ENCODE results near the gene TAF12. TPM values are rescaled to one million over a fixed set of nuclear protein-coding genes. Genes with fewer than 3 reads are reported as not detected.
A peak's percentile ranks its signal among the peaks of the same experiment; 100 is the strongest.
"Not testable (repeated sequence)": the region's sequence is repeated elsewhere in the genome, so short reads cannot be mapped to it uniquely, and the experiment has no call there.

TAF12 gene
- total and polyA plus RNA-seq, 4 donors = 9.5 to 14.5 (median 11.9) TPM

GRCh38 chr1:28602536-28603439 lies 40.1 kb downstream of the TAF12 start:
- peak; percentile 52 for DNase-seq (ENCODE audit: low spot score)
- Histone ChIP-seq H3K4me1 (ENCODE audit: control insufficient read depth in 4 of 4, insufficient read depth in 4 of 4, low read length in 3 of 4) (no peaks in the 10 kb centered on the region), H3K36me3 (ENCODE audit: control insufficient read depth in 4 of 4, insufficient read depth in 3 of 4, low read depth in 1 of 4, low read length in 3 of 4) (peaks cover 12 to 44% (median 24%) of the 10 kb centered on the region in 4 donors), H3K9me3 (ENCODE audit: control insufficient read depth in 4 of 4, low read length in 3 of 4) (no peaks in the 10 kb centered on the region), H3K27ac (ENCODE audit: low read depth in 1 of 2, low read length in 2 of 2) (no peak overlapping the region), H3K4me3 (ENCODE audit: low read depth in 1 of 3, low read length in 3 of 3) (no peak overlapping the region), H3K27me3 (ENCODE audit: control insufficient read depth in 4 of 4, insufficient read depth in 4 of 4, low read length in 3 of 4) (no peaks in the 10 kb centered on the region), H3K9ac (ENCODE audit: low read depth in 1 of 2, low read length in 2 of 2) (no peak overlapping the region)
- TF ChIP-seq SP1 (IDR thresholded peaks at IDR 0.05) (no peak), YY1 (IDR thresholded peaks at IDR 0.05) (peak; percentile 20), HNF4A (conservative IDR thresholded peaks at IDR 0.05) (no peak), NR2F2 (IDR thresholded peaks at IDR 0.05) (no peak), CTCF (IDR thresholded peaks at IDR 0.05; ENCODE audit: low read depth, low read length, missing input control) (peak; percentile 73), RAD21 (IDR thresholded peaks at IDR 0.05) (peak; percentile 87 to 90), FOXA2 (IDR thresholded peaks at IDR 0.05) (no peak)
- WGBS = 75% methylated on average over 15 of the region's 15 CpGs

GRCh38 chr1:28601696-28602095 lies 41.2 kb downstream of the TAF12 start:
- no peaks in the 10 kb centered on the region for H3K27me3 ChIP-seq (ENCODE audit: control insufficient read depth in 4 of 4, insufficient read depth in 4 of 4, low read length in 3 of 4)
- no peak for DNase-seq (ENCODE audit: low spot score)
- WGBS = 86% methylated on average over 3 of the region's 3 CpGs
- no peak overlapping the region for H3K27ac ChIP-seq (ENCODE audit: low read depth in 1 of 2, low read length in 2 of 2)
- no peak for TF ChIP-seq YY1 (IDR thresholded peaks at IDR 0.05)
- no peak overlapping the region for H3K9ac ChIP-seq (ENCODE audit: low read depth in 1 of 2, low read length in 2 of 2)
- no peaks in the 10 kb centered on the region for H3K4me1 ChIP-seq (ENCODE audit: control insufficient read depth in 4 of 4, insufficient read depth in 4 of 4, low read length in 3 of 4)
- H3K36me3 ChIP-seq (ENCODE audit: control insufficient read depth in 4 of 4, insufficient read depth in 3 of 4, low read depth in 1 of 4, low read length in 3 of 4) = peaks cover 12 to 36% (median 17%) of the 10 kb centered on the region in 4 donors
- no peak overlapping the region for H3K4me3 ChIP-seq (ENCODE audit: low read depth in 1 of 3, low read length in 3 of 3)
- no peaks in the 10 kb centered on the region for H3K9me3 ChIP-seq (ENCODE audit: control insufficient read depth in 4 of 4, low read length in 3 of 4)

GRCh38 chr1:28596276-28596675 lies 46.6 kb downstream of the TAF12 start:
- not testable (repeated sequence) for H3K36me3 ChIP-seq (ENCODE audit: control insufficient read depth in 4 of 4, insufficient read depth in 3 of 4, low read depth in 1 of 4, low read length in 3 of 4); H3K4me3 ChIP-seq (ENCODE audit: low read depth in 1 of 3, low read length in 3 of 3); H3K9me3 ChIP-seq (ENCODE audit: control insufficient read depth in 4 of 4, low read length in 3 of 4); H3K4me1 ChIP-seq (ENCODE audit: control insufficient read depth in 4 of 4, insufficient read depth in 4 of 4, low read length in 3 of 4); H3K27ac ChIP-seq (ENCODE audit: low read depth in 1 of 2, low read length in 2 of 2); H3K9ac ChIP-seq (ENCODE audit: low read depth in 1 of 2, low read length in 2 of 2); H3K27me3 ChIP-seq (ENCODE audit: control insufficient read depth in 4 of 4, insufficient read depth in 4 of 4, low read length in 3 of 4); DNase-seq (ENCODE audit: low spot score)
- whole genome bisulfite sequencing = 92% methylated on average over 11 of the region's 11 CpGs

- WGBS = 96% methylated on average over 10 of the region's 10 CpGs
- TF ChIP-seq GABPA (IDR thresholded peaks at IDR 0.05 in 1 of 2, conservative IDR thresholded peaks at IDR 0.05 in 1 of 2) (no peak), HNF4G (IDR thresholded peaks at IDR 0.05) (no peak), FOXA2 (IDR thresholded peaks at IDR 0.05) (no peak), TAF1 (conservative IDR thresholded peaks at IDR 0.05) (no peak), RAD21 (IDR thresholded peaks at IDR 0.05) (no peak), EGR1 (IDR thresholded peaks at IDR 0.05; ENCODE audit: low read depth in 2 of 2) (no peak), ATF3 (IDR thresholded peaks at IDR 0.05) (no peak)
- no peak overlapping the region for H3K27ac ChIP-seq (ENCODE audit: low read depth in 1 of 2, low read length in 2 of 2)
Measured at GRCh38 chr1:28595412-28596191, 47.3 kb downstream of the TAF12 start.

GRCh38 chr1:28594686-28595411 lies 48.0 kb downstream of the TAF12 start:
- not testable (repeated sequence) for H3K4me3 ChIP-seq (ENCODE audit: low read depth in 1 of 3, low read length in 3 of 3); H3K9me3 ChIP-seq (ENCODE audit: control insufficient read depth in 4 of 4, low read length in 3 of 4); H3K27me3 ChIP-seq (ENCODE audit: control insufficient read depth in 4 of 4, insufficient read depth in 4 of 4, low read length in 3 of 4); DNase-seq (ENCODE audit: low spot score); H3K4me1 ChIP-seq (ENCODE audit: control insufficient read depth in 4 of 4, insufficient read depth in 4 of 4, low read length in 3 of 4); H3K36me3 ChIP-seq (ENCODE audit: control insufficient read depth in 4 of 4, insufficient read depth in 3 of 4, low read depth in 1 of 4, low read length in 3 of 4); H3K9ac ChIP-seq (ENCODE audit: low read depth in 1 of 2, low read length in 2 of 2); H3K27ac ChIP-seq (ENCODE audit: low read depth in 1 of 2, low read length in 2 of 2)
- WGBS = 92% methylated on average over 7 of the region's 7 CpGs

More at GRCh38 chr1:28595412-28596191, 47.3 kb downstream of the TAF12 start:
- no peak overlapping the region for H3K9ac ChIP-seq (ENCODE audit: low read depth in 1 of 2, low read length in 2 of 2)
- peaks cover 0 to 2% (median under 1%) of the 10 kb centered on the region in 4 donors for H3K36me3 ChIP-seq (ENCODE audit: control insufficient read depth in 4 of 4, insufficient read depth in 3 of 4, low read depth in 1 of 4, low read length in 3 of 4)
- H3K27me3 ChIP-seq (ENCODE audit: control insufficient read depth in 4 of 4, insufficient read depth in 4 of 4, low read length in 3 of 4) = no peaks in the 10 kb centered on the region
- peaks cover 0 to 4% (median 2%) of the 10 kb centered on the region in 4 donors for H3K4me1 ChIP-seq (ENCODE audit: control insufficient read depth in 4 of 4, insufficient read depth in 4 of 4, low read length in 3 of 4)
- H3K9me3 ChIP-seq (ENCODE audit: control insufficient read depth in 4 of 4, low read length in 3 of 4) = no peaks in the 10 kb centered on the region
- DNase-seq (ENCODE audit: low spot score) = no peak
- no peak overlapping the region for H3K4me3 ChIP-seq (ENCODE audit: low read depth in 1 of 3, low read length in 3 of 3)

Data from liver (tissue), 9 donors.